Measurements from ENCODE around the gene SPOCK1.
A peak's percentile ranks its signal among the peaks of the same experiment; 100 is the strongest.

The SPOCK1 gene

GRCh38 chr5:137148655-137149054, 350.5 kb downstream of the SPOCK1 start:
- H3K27ac ChIP-seq = no peak overlapping the region
- no peak for TF ChIP-seq CTCF (IDR thresholded peaks at IDR 0.05)
- DNase-seq (ENCODE audit: low spot score) = no peak
- no peak overlapping the region for H3K4me3 ChIP-seq

GRCh38 chr5:137148159-137148558, 351.0 kb downstream of the SPOCK1 start:
- H3K27ac ChIP-seq = no peak overlapping the region
- TF ChIP-seq CTCF (IDR thresholded peaks at IDR 0.05) = no peak
- no peak for DNase-seq (ENCODE audit: low spot score)
- no peak overlapping the region for H3K4me3 ChIP-seq

GRCh38 chr5:137147346-137147745, 351.8 kb downstream of the SPOCK1 start:
- TF ChIP-seq CTCF (IDR thresholded peaks at IDR 0.05) = no peak
- Histone ChIP-seq H3K4me3 (no peak overlapping the region), H3K27ac (no peak overlapping the region)
- DNase-seq (ENCODE audit: low spot score) = no peak

- peak overlapping the region in 1 of 2 donors; percentile 56 for H3K27ac ChIP-seq
- no peak overlapping the region for H3K4me3 ChIP-seq
- TF ChIP-seq CTCF (IDR thresholded peaks at IDR 0.05) = no peak
- DNase-seq (ENCODE audit: low spot score) = no peak
Observed at GRCh38 chr5:137146402-137146890, 352.7 kb downstream of the SPOCK1 start.

GRCh38 chr5:137145721-137146120, 353.4 kb downstream of the SPOCK1 start:
- no peak for DNase-seq (ENCODE audit: low spot score)
- Histone ChIP-seq H3K4me3 (no peak overlapping the region), H3K27ac (peak overlapping the region in 1 of 2 donors; percentile 56)
- no peak for TF ChIP-seq CTCF (IDR thresholded peaks at IDR 0.05)

DNA sequence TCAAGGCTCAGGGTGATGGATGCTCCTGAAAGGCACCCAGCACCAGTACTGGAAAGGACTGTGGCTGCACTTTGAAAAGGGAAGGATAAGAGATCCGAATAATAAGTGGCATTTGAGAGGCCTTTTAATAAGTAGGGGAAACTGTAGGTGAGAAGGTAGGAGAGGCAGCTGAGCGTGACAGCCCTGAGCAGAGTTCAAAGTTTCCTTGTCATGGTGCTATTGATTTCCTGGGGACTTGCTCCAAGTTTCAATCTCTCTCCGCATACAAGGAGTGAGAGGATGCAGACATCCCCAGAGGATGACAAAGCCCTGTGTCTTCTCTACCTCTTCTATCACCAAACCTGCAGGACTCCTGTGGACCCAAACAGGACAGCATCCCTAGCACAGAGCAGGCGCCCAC, 354.5 kb downstream of the SPOCK1 start:
- TF ChIP-seq CTCF (IDR thresholded peaks at IDR 0.05) = no peak
- no peak overlapping the region for H3K27ac ChIP-seq

DNA sequence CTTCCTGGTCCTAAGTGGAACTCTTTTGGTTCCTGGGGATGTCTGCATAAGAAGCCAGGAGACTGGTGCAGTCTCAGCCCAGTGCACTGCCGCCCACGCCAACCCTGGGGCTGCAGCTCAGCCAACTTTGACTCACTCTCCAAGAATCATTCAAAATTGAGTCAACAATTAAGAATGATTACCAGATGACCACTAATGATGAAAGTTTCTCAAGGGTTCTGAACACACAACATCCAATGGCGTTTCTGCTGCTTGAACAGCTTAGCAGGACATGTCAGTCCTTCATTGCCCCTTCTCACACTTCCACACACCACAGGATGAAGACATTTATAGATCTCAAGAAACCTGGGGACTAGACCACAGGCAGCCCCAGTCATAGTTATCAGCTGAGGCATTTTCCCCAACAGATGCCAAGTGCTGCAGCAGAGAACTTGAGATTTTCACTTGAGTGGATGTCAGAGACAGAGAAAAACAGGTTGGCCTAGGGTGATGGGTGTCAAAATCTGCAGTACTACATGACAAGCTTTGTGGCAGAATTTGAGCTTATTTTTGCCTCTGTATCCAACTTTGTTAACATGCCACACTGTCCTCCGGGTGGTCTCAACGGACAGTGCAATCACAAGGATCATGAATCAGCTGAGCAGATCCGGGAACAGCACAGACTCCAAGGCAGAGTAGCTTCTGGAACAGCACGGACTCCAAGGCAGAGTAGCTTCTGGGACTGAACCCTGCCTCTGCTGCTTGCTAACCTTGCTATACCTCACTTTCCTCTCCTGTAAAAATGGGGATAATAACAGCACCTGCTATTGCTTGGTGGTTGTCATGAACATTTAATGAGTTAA, 356.1 kb downstream of the SPOCK1 start:
- TF ChIP-seq CTCF (IDR thresholded peaks at IDR 0.05) = no peak
- Histone ChIP-seq H3K27ac (peak overlapping the region; percentile 20 to 78), H3K4me3 (no peak overlapping the region)
- DNase-seq (ENCODE audit: low spot score) = no peak

More for the DNA sequence above, 354.5 kb downstream of the SPOCK1 start:
- no peak overlapping the region for H3K4me3 ChIP-seq
- no peak for DNase-seq (ENCODE audit: low spot score)
